Skeletal muscle tissue (tissue), 4 donors: ENCODE data around the gene EDAR. TPM values are rescaled to one million over a fixed set of nuclear protein-coding genes. Genes with fewer than 3 reads are reported as not detected.

ENCODE experiments used
- H3K27ac ChIP-seq: one replicate; pipeline ENCODE4 v1.7.0; 2013; ENCODE audit warnings: mild to moderate bottlenecking, low read depth, low read length, inconsistent platforms
- H3K27me3 ChIP-seq, 3 donors: one replicate each; pipeline ENCODE4 v1.7.0; 2013; ENCODE audit warnings: low read length in 3 of 3; ENCODE audit not compliant: control insufficient read depth in 3 of 3, insufficient read depth in 3 of 3
- H3K36me3 ChIP-seq, 3 donors: one replicate each; pipeline ENCODE4 v1.7.0; 2013; ENCODE audit warnings: low read length in 3 of 3; ENCODE audit not compliant: control insufficient read depth in 3 of 3, insufficient read depth in 3 of 3
- H3K4me1 ChIP-seq, 3 donors: one replicate each; pipeline ENCODE4 v1.7.0; 2013; ENCODE audit warnings: low read length in 3 of 3, mild to moderate bottlenecking in 3 of 3; ENCODE audit not compliant: control insufficient read depth in 3 of 3, insufficient read depth in 3 of 3
- H3K4me3 ChIP-seq, 3 donors: one replicate each; pipeline ENCODE4 v1.7.0; 2013; ENCODE audit warnings: low read length in 3 of 3
- H3K9ac ChIP-seq, 3 donors: one replicate each; pipeline ENCODE4 v1.7.0; 2013; ENCODE audit warnings: low read length in 3 of 3, mild to moderate bottlenecking in 3 of 3, moderate library complexity in 2 of 3, low read depth in 1 of 3
- H3K9me3 ChIP-seq, 3 donors: one replicate each; pipeline ENCODE4 v1.7.0; 2013; ENCODE audit warnings: low read length in 3 of 3; ENCODE audit not compliant: control insufficient read depth in 3 of 3
- total RNA-seq: library from RNA; depleted of rRNA; stranded (reverse); fragments of >200 nt; gene quantifications from one replicate; pipeline ENCODE4 v1.2.3, GENCODE V29; 2014
- donor health status: Osteomylitis.

EDAR gene
- total RNA-seq, 1 donor from 2014 or later = not detected

- Histone ChIP-seq H3K9ac (no peak overlapping the region), H3K4me3 (no peak overlapping the region), H3K4me1 (no peaks in the 10 kb centered on the region), H3K9me3 (peaks cover 0 to 5% (median 2%) of the 10 kb centered on the region in 3 donors), H3K36me3 (no peaks in the 10 kb centered on the region), H3K27me3 (peaks cover 0 to 7% (median 7%) of the 10 kb centered on the region in 3 donors), H3K27ac (no peak overlapping the region)
Measured at GRCh38 chr2:108943751-108944150, 45.3 kb downstream of the EDAR start.

- H3K9ac ChIP-seq = no peak overlapping the region
- H3K4me3 ChIP-seq = no peak overlapping the region
- H3K9me3 ChIP-seq = peaks cover 0 to 5% (median 2%) of the 10 kb centered on the region in 3 donors
- no peak overlapping the region for H3K27ac ChIP-seq
- no peaks in the 10 kb centered on the region for H3K36me3 ChIP-seq
- peaks cover 0 to 7% (median 7%) of the 10 kb centered on the region in 3 donors for H3K27me3 ChIP-seq
- no peaks in the 10 kb centered on the region for H3K4me1 ChIP-seq
Measured at GRCh38 chr2:108942888-108943287, 46.1 kb downstream of the EDAR start.

GRCh38 chr2:108942231-108942825 is 46.7 kb downstream of the EDAR start:
- Histone ChIP-seq H3K9ac (no peak overlapping the region), H3K4me1 (no peaks in the 10 kb centered on the region), H3K27me3 (peaks cover 0 to 7% (median 7%) of the 10 kb centered on the region in 3 donors), H3K36me3 (no peaks in the 10 kb centered on the region), H3K27ac (no peak overlapping the region), H3K9me3 (peaks cover 0 to 5% (median 2%) of the 10 kb centered on the region in 3 donors), H3K4me3 (no peak overlapping the region)

- no peak overlapping the region for H3K9ac ChIP-seq
- no peaks in the 10 kb centered on the region for H3K36me3 ChIP-seq
- peaks cover 0 to 7% (median 7%) of the 10 kb centered on the region in 3 donors for H3K27me3 ChIP-seq
- no peaks in the 10 kb centered on the region for H3K4me1 ChIP-seq
- H3K9me3 ChIP-seq = no peaks in the 10 kb centered on the region
- H3K27ac ChIP-seq = no peak overlapping the region
- no peak overlapping the region for H3K4me3 ChIP-seq
Measured at GRCh38 chr2:108941767-108942166, 47.3 kb downstream of the EDAR start.

GRCh38 chr2:108941161-108941665 is 47.8 kb downstream of the EDAR start:
- H3K4me3 ChIP-seq = no peak overlapping the region
- H3K9me3 ChIP-seq = no peaks in the 10 kb centered on the region
- no peaks in the 10 kb centered on the region for H3K4me1 ChIP-seq
- H3K27ac ChIP-seq = no peak overlapping the region
- H3K36me3 ChIP-seq = no peaks in the 10 kb centered on the region
- H3K27me3 ChIP-seq = peaks cover 0 to 9% (median 7%) of the 10 kb centered on the region in 3 donors
- H3K9ac ChIP-seq = no peak overlapping the region

- Histone ChIP-seq H3K4me1 (no peaks in the 10 kb centered on the region), H3K9me3 (no peaks in the 10 kb centered on the region), H3K4me3 (no peak overlapping the region), H3K9ac (no peak overlapping the region), H3K27me3 (peaks cover 0 to 12% (median 7%) of the 10 kb centered on the region in 3 donors), H3K27ac (no peak overlapping the region), H3K36me3 (no peaks in the 10 kb centered on the region)
Measured at GRCh38 chr2:108940156-108940555, 48.9 kb downstream of the EDAR start.

GRCh38 chr2:108938077-108938710 is 50.8 kb downstream of the EDAR start:
- peaks cover 0 to 3% (median 0%) of the 10 kb centered on the region in 3 donors for H3K4me1 ChIP-seq
- peaks cover 0 to 7% (median 2%) of the 10 kb centered on the region in 3 donors for H3K27me3 ChIP-seq
- no peak overlapping the region for H3K27ac ChIP-seq
- no peaks in the 10 kb centered on the region for H3K36me3 ChIP-seq
- no peaks in the 10 kb centered on the region for H3K9me3 ChIP-seq
- no peak overlapping the region for H3K9ac ChIP-seq
- no peak overlapping the region for H3K4me3 ChIP-seq

GRCh38 chr2:108937367-108938017 is 51.5 kb downstream of the EDAR start:
- Histone ChIP-seq H3K9ac (no peak overlapping the region), H3K9me3 (no peaks in the 10 kb centered on the region), H3K4me1 (peaks cover 0 to 3% (median 0%) of the 10 kb centered on the region in 3 donors), H3K36me3 (no peaks in the 10 kb centered on the region), H3K27me3 (peaks cover 0 to 7% (median 2%) of the 10 kb centered on the region in 3 donors), H3K27ac (no peak overlapping the region), H3K4me3 (no peak overlapping the region)

- peaks cover 0 to 7% (median 2%) of the 10 kb centered on the region in 3 donors for H3K27me3 ChIP-seq
- H3K4me1 ChIP-seq = peaks cover 0 to 3% (median 0%) of the 10 kb centered on the region in 3 donors
- H3K36me3 ChIP-seq = no peaks in the 10 kb centered on the region
- no peak overlapping the region for H3K4me3 ChIP-seq
- H3K9me3 ChIP-seq = no peaks in the 10 kb centered on the region
- H3K9ac ChIP-seq = no peak overlapping the region
- no peak overlapping the region for H3K27ac ChIP-seq
Measured at GRCh38 chr2:108936866-108937265, 52.2 kb downstream of the EDAR start.
